Tibial nerve (tissue), 4 donors: ENCODE measurements around the gene TPPP. TPM values are rescaled to one million over a fixed set of nuclear protein-coding genes. Genes with fewer than 3 reads are reported as not detected.
A peak's percentile ranks its signal among the peaks of the same experiment; 100 is the strongest.

Experiments used
- DNase-seq, 2 donors: peaks; one replicate each; pipeline ENCODE4 v3.0.0-alpha.2; 2019; ENCODE audit warnings: low spot score in 2 of 2
- H3K27ac ChIP-seq, 4 donors: fragments of 200-600 bp; sonication (generic) in 3 of 4; one replicate each; pipeline ENCODE4 v1.5.1; 2017 to 2019; ENCODE audit warnings: mild to moderate bottlenecking in 1 of 4
- H3K27me3 ChIP-seq, 2 donors: fragments of 200-600 bp; sonication (generic) in 1 of 2; one replicate each; pipeline versions ENCODE4 v1.5.1 to v1.6.0; 2017 to 2019
- H3K36me3 ChIP-seq, 3 donors: fragments of 200-600 bp; sonication (generic); one replicate each; pipeline ENCODE4 v1.5.1; 2018 to 2019
- H3K4me1 ChIP-seq, 4 donors: fragments of 200-600 bp; sonication (generic) in 3 of 4; one replicate each; pipeline ENCODE4 v1.5.1; 2017 to 2019
- H3K4me3 ChIP-seq, 4 donors: fragments of 200-600 bp; sonication (generic) in 3 of 4; one replicate each; pipeline ENCODE4 v1.5.1; 2017 to 2019; ENCODE audit warnings: mild to moderate bottlenecking in 1 of 4, moderate library complexity in 1 of 4
- H3K9me3 ChIP-seq, 4 donors: fragments of 200-600 bp; sonication (generic) in 3 of 4; one replicate each; pipeline ENCODE4 v1.5.1; 2017 to 2019
- EP300 ChIP-seq, 2 donors: sonication (generic); formaldehyde crosslinking; IDR thresholded peaks; one replicate each; pipeline ENCODE4 v1.6.1; 2017; ENCODE audit warnings: antibody characterized with exemption in 2 of 2, mild to moderate bottlenecking in 1 of 2
- POLR2A ChIP-seq, 2 donors: fragments of 450-650 bp; IDR thresholded peaks; one replicate each; pipeline ENCODE4 v1.6.1; 2017; ENCODE audit warnings: antibody characterized with exemption in 2 of 2, mild to moderate bottlenecking in 2 of 2, moderate library complexity in 2 of 2
- WGBS, 2 donors: methylation state at CpG; one replicate each; pipeline ENCODE4 v1.1.5; 2018; 5-methylcytosine and 5-hydroxymethylcytosine counted together
- total RNA-seq, 4 donors: library from RNA; depleted of rRNA; stranded (reverse); fragments of >200 nt; gene quantifications; one replicate each; pipeline ENCODE4 v1.1.0, GENCODE V29; 2016
- TF ChIP-seq, protein P1 (sequence below), 5 experiments: fragments of 200-600 bp in 3 of 5; fragments of 450-650 bp in 2 of 5; sonication (generic) in 3 of 5; IDR thresholded peaks; one replicate each; pipeline ENCODE4 v1.5.1; 2016 to 2019; ENCODE audit warnings: antibody characterized with exemption in 5 of 5, mild to moderate bottlenecking in 3 of 5, moderate library complexity in 2 of 5

The TPPP gene
- total RNA-seq, 4 donors from 2014 or later = 1.7 to 5.5 (median 4.0) TPM

DNA sequence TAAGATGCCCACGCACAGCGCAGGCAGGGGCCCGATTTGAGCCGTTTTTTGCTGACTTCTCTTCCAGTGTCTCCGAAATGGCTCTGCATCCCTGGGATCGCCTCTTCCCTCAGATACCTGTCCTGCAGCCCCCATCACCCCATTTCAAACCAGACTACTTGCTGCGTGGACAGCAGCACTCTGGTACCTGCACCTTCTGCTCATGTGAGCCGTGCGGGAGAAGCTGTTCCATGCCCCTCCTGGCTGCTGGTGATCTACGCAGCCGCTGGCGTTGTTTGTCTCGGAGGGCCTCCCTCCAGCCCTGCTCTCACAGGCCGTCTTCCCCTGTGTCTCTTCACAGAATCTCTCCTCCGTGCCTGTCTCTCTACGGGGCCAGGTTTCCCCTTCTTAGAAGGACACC is 67.6 kb downstream of the TPPP start:
- Histone ChIP-seq H3K4me3 (no peak overlapping the region), H3K36me3 (peaks cover 0 to 59% (median 0%) of the 10 kb centered on the region in 3 donors), H3K27me3 (no peaks in the 10 kb centered on the region), H3K9me3 (no peaks in the 10 kb centered on the region), H3K27ac (no peak overlapping the region), H3K4me1 (no peaks in the 10 kb centered on the region)
- TF ChIP-seq POLR2A (IDR thresholded peaks at IDR 0.05) (no peak), EP300 (IDR thresholded peaks at IDR 0.05) (no peak)
- TF ChIP-seq, protein P1, sequence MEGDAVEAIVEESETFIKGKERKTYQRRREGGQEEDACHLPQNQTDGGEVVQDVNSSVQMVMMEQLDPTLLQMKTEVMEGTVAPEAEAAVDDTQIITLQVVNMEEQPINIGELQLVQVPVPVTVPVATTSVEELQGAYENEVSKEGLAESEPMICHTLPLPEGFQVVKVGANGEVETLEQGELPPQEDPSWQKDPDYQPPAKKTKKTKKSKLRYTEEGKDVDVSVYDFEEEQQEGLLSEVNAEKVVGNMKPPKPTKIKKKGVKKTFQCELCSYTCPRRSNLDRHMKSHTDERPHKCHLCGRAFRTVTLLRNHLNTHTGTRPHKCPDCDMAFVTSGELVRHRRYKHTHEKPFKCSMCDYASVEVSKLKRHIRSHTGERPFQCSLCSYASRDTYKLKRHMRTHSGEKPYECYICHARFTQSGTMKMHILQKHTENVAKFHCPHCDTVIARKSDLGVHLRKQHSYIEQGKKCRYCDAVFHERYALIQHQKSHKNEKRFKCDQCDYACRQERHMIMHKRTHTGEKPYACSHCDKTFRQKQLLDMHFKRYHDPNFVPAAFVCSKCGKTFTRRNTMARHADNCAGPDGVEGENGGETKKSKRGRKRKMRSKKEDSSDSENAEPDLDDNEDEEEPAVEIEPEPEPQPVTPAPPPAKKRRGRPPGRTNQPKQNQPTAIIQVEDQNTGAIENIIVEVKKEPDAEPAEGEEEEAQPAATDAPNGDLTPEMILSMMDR (IDR thresholded peaks at IDR 0.05) = no peak
- no peak for DNase-seq
- 94 to 98% methylated on average over 16 of the region's 16 CpGs for WGBS, 2 donors

DNA sequence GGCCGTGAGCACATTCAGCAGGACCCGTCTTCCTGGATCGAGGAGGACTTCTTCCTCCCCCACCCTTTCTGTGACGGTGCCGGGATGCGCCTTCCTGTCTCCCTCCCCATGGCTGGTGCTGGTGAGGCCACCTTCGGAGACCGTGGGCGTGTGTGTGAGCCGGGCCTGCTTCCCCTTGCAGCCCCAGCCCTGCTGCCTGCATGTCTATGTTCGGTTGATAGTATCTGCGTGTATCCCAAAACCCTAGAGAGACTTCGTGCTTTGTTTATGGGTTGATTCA is 68.3 kb downstream of the TPPP start:
- Histone ChIP-seq H3K9me3 (no peaks in the 10 kb centered on the region), H3K4me3 (no peak overlapping the region), H3K36me3 (peaks cover 0 to 65% (median 0%) of the 10 kb centered on the region in 3 donors), H3K27ac (no peak overlapping the region), H3K4me1 (no peaks in the 10 kb centered on the region), H3K27me3 (no peaks in the 10 kb centered on the region)
- 87% methylated on average over 13 of the region's 13 CpGs for WGBS, 2 donors
- DNase-seq = no peak
- TF ChIP-seq EP300 (IDR thresholded peaks at IDR 0.05) (no peak), POLR2A (IDR thresholded peaks at IDR 0.05) (no peak)
- TF ChIP-seq, protein P1 (IDR thresholded peaks at IDR 0.05) = no peak

DNA sequence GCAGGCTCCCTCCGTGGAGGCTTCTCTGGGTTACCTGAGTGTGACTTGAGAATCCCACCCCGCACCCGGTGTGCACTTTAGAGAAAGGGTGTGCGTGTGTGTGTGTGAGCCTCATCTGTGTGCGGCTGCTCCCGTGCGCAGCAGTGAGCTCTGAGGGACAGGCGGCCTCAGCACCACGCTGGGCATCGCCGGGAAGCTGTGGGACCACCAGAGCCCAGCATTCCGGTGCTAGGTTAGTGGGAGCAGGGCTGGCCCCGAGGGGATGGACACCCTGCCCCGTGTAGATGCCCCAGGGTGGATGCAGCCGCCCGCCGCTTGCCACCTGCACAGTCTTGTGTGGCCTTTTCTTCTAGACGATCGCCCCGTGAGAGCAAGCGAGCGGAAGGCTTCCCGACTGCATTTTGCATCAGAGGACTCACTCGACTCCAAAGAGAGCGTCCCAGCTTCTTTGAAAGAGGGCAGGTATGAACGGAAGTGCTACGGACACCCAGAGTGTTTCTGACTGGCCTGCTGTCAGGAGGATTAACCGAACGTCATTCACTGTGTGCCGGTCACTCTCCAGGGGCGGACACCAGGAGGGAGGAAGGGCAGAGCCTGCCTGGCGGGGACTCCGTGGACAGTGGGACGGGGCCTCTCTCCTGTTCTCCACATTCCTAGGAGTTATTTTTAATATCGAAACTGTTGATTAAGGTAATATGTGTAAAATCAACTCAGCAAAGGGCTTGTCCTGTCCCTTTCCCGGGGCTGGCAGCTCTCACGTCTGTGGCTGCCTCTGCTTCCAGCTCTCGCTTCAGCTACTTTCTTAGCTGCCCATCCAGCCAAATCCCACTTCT is 68.8 kb downstream of the TPPP start:
- Histone ChIP-seq H3K36me3 (peaks cover 0 to 71% (median 0%) of the 10 kb centered on the region in 3 donors), H3K27me3 (no peaks in the 10 kb centered on the region)
- 91 to 93% methylated on average over 33 to 34 of the region's 38 CpGs for WGBS, 2 donors

DNA sequence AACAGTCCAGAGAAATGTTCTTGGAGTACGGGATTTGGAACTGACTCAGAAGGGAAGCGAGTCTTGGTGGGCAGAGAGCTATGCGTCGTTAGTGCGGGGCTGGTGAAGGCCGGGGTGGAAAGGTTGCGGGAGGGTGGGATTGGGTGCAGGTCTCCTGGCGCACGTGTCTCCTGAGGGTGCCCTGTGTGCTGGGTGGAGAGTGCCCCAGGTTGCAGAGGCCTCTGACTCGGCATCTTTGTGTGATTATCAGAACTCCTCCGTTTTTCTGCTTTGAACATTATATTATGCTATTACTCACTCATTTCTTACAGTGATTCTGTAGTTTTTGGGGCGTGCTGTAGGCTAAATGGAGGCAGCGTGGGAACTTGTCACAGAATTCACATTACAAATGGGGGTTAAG is 69.6 kb downstream of the TPPP start:
- Histone ChIP-seq H3K4me3 (no peak overlapping the region), H3K27me3 (no peaks in the 10 kb centered on the region), H3K4me1 (no peaks in the 10 kb centered on the region), H3K9me3 (no peaks in the 10 kb centered on the region), H3K36me3 (peaks cover 0 to 79% (median 0%) of the 10 kb centered on the region in 3 donors), H3K27ac (no peak overlapping the region)
- TF ChIP-seq POLR2A (IDR thresholded peaks at IDR 0.05) = no peak
- TF ChIP-seq EP300 (IDR thresholded peaks at IDR 0.05) = no peak
- TF ChIP-seq, protein P1 (IDR thresholded peaks at IDR 0.05) = no peak
- DNase-seq = no peak
- WGBS, 2 donors = 90 to 94% methylated on average over 13 of the region's 13 CpGs

More for the DNA sequence above, 68.8 kb downstream of the TPPP start:
- H3K4me3 ChIP-seq = no peak overlapping the region
- TF ChIP-seq EP300 (IDR thresholded peaks at IDR 0.05) (no peak), POLR2A (IDR thresholded peaks at IDR 0.05) (no peak)
- TF ChIP-seq, protein P1 (IDR thresholded peaks at IDR 0.05) = no peak
- no peak overlapping the region for H3K27ac ChIP-seq
- DNase-seq = no peak
- no peaks in the 10 kb centered on the region for H3K9me3 ChIP-seq
- H3K4me1 ChIP-seq = no peaks in the 10 kb centered on the region

DNA sequence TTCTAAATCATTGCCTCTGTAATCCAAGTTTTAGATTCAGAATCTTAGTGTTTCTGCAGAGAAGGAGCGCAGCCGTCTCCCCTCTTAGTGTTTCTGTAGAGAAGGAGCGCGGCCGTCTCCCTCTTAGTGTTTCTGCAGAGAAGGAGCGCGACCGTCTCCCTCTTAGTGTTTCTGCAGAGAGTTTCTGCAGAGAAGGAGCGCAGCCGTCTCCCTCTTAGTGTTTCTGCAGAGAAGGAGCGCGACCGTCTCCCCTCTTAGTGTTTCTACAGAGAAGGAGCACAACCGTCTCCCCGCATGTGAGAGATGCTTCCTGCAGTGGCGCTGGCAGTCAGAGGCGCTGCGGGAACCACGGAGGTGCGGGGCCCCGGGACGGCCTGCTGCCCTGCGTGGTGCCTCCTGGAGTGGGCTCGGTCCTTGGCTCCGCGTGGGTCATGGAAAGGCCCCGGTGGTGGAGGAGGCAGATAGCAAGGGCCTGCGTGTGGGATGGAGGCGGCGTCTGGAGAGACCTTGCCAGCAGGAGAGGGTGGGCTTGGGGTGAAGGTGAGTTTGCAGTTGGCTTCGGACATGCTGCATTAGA is 70.1 kb downstream of the TPPP start:
- 92 to 94% methylated on average over 31 of the region's 31 CpGs for WGBS, 2 donors
- Histone ChIP-seq H3K36me3 (peaks cover 0 to 77% (median 0%) of the 10 kb centered on the region in 3 donors), H3K27me3 (no peaks in the 10 kb centered on the region), H3K4me3 (no peak overlapping the region), H3K4me1 (no peaks in the 10 kb centered on the region), H3K9me3 (no peaks in the 10 kb centered on the region), H3K27ac (no peak overlapping the region)
- DNase-seq = peak in 1 of 2 donors; percentile 2
- TF ChIP-seq, protein P1 (IDR thresholded peaks at IDR 0.05) = no peak
- TF ChIP-seq EP300 (IDR thresholded peaks at IDR 0.05) = no peak
- no peak for TF ChIP-seq POLR2A (IDR thresholded peaks at IDR 0.05)
